ENCODE data around the gene ELF5. TPM values are rescaled to one million over a fixed set of nuclear protein-coding genes. Genes with fewer than 3 reads are reported as not detected.

Gene ELF5
- total RNA-seq, 1 donor = under 0.01 TPM

DNA sequence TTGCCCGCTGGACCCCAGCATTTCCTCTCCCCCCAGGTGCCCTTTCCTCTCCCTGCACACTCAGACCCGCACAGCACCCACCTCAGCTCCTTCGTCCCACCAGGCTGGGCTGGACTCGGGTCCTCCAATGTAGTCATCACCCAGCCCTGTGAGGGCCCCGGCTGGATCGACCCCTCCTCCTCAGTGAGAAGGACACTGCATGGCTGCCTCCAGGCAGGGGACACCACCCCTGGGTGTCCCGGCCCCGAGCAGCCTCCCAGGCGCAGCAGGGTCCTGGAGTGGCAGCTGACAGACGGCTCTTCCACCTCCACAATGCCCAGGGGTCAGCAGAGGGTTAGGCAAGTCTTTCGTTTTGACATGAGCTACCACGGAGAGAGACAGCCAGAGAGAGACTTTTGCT is 11.1 kb upstream of the ELF5 start:
- DNase-seq (ENCODE audit: low read depth) = no peak
- TF ChIP-seq, protein P1, sequence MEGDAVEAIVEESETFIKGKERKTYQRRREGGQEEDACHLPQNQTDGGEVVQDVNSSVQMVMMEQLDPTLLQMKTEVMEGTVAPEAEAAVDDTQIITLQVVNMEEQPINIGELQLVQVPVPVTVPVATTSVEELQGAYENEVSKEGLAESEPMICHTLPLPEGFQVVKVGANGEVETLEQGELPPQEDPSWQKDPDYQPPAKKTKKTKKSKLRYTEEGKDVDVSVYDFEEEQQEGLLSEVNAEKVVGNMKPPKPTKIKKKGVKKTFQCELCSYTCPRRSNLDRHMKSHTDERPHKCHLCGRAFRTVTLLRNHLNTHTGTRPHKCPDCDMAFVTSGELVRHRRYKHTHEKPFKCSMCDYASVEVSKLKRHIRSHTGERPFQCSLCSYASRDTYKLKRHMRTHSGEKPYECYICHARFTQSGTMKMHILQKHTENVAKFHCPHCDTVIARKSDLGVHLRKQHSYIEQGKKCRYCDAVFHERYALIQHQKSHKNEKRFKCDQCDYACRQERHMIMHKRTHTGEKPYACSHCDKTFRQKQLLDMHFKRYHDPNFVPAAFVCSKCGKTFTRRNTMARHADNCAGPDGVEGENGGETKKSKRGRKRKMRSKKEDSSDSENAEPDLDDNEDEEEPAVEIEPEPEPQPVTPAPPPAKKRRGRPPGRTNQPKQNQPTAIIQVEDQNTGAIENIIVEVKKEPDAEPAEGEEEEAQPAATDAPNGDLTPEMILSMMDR (IDR thresholded peaks at IDR 0.05; ENCODE audit: insufficient read depth, low read depth, low read length) = no peak
- H3K4me3 ChIP-seq (ENCODE audit: low read depth, low read length) = no peak overlapping the region

DNA sequence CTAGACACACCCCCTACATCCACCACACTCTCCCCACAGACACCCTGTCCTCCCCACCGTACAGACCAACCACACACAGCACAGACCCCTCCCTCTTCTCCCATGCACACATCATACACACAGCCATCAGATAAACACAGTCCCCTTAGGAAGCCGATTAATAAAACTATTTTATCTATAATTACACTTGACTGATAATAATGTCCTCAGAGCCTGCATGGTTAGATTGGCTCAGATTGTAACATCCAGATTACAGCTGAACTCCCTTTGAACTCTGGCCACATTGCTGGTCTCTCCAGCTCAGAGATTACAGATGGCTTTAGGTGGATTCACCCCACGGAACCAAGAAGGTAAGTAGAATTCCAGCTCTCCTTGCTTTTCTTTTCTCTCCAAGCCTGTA is 9.5 kb upstream of the ELF5 start:
- no peak for DNase-seq (ENCODE audit: low read depth)
- TF ChIP-seq, protein P1 (IDR thresholded peaks at IDR 0.05; ENCODE audit: insufficient read depth, low read depth, low read length) = no peak

DNA sequence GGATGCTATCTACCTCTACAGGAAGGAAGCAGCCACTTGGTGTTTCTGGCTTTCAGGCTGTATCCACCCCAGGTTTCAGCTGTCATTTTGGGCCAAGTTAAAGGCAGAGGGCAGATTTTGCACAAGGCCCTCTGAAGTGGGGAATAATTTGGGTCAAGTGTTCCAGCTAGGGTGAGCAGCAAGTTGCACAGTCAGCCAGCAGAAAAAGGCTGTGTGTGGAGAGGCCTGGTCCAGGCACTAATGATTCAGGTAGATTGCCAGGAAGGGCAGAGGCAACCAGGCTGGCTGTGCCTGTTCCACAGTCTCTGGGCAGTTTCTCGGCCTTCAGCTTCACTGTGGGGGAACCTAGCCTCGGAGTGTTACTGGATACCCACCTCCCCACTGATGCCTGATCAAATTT is 8.6 kb upstream of the ELF5 start:
- TF ChIP-seq, protein P1 (IDR thresholded peaks at IDR 0.05; ENCODE audit: insufficient read depth, low read depth, low read length) = no peak
- no peak overlapping the region for H3K4me3 ChIP-seq (ENCODE audit: low read depth, low read length)
- DNase-seq (ENCODE audit: low read depth) = no peak

More for the DNA sequence above, 9.5 kb upstream of the ELF5 start:
- H3K4me3 ChIP-seq (ENCODE audit: low read depth, low read length) = no peak overlapping the region

DNA sequence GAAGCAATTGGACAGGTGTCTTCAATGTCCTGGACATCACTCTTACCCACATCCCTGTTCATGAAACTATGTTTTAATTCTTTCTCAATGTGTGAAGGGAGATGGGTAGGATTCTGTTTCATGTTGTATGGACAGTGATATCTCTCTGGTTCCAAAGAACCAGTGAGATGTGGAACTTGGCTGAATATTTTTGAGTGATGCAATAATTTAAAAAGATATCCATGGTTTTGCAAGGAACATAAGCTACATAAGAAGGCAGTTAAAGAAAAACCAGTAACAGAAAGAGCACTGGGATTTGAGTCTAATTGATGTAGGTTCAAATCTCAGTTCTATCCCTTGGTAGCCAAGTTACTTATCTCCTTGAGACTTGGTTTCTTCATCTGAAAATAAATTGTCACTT is 7.7 kb upstream of the ELF5 start:
- no peak for DNase-seq (ENCODE audit: low read depth)
- TF ChIP-seq, protein P1 (IDR thresholded peaks at IDR 0.05; ENCODE audit: insufficient read depth, low read depth, low read length) = no peak
- H3K4me3 ChIP-seq (ENCODE audit: low read depth, low read length) = no peak overlapping the region

DNA sequence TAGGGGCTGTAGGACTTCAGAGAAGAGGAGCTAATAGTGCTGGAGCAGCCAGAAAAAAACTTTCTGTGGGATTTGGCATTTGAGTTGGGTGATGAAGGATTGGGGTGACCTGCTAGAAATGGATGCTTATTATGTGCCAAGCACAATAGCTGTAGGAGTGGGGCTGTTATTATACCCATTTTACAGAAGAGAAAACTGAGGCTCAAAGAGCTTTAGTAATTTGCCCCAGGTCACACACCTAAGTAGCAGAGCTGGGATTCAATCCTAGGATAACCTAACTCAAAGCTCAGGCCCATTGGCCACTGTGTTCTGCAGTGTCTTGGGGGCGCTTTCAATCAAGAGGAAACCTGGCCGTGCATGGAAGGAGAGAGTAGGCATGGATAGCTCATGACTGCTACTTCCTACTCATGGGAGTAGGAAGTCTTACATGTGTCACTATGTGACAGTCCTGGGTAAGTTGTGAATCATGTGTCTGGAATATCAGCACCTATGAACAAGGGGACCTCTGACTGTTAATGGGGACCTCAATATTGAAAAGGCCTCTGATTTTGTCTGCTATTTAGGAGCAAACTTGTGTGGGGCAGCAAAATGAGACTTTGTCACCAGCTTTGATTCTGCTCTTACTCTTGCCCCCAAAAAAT is 6.1 kb upstream of the ELF5 start:
- TF ChIP-seq, protein P1 (IDR thresholded peaks at IDR 0.05; ENCODE audit: insufficient read depth, low read depth, low read length) = no peak
- no peak for DNase-seq (ENCODE audit: low read depth)
- no peak overlapping the region for H3K4me3 ChIP-seq (ENCODE audit: low read depth, low read length)

DNA sequence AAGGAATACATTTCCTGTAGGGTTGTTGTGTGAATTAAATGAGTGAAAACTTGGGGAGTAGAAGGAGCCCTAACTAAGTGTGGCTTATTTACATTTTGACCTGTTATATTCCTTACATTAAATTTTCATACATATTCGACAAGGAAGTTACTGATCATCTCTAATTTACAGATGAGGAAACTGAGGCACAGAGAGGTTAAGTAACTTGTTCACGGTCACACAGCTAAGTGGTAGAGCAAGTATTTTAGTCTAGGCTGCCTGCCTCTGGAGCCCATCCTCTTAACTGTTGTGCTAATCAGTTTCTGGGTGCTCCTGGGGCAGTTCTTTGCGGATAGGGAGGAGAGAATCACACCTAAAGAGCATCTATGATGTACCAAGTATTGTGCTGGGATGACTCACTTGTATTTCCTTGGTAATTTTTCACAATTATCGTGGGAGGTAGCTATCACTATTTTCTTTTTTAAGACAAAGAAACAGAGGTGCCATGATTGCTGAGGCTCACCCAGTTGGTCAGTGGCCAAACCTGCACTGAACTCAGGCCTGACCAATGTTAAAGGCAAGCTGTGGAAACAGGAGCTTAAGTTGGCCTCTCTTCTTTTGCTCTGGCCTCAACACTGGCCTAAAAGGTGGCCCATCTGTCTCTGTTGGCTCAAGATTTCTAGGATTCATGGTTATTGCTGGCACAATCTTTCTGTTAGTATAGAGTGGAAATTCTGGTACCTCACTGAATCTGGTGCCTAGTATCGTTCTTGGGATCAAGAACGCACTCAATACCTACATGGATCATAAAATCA is 2.9 kb upstream of the ELF5 start:
- no peak for DNase-seq (ENCODE audit: low read depth)
- no peak overlapping the region for H3K4me3 ChIP-seq (ENCODE audit: low read depth, low read length)
- TF ChIP-seq, protein P1 (IDR thresholded peaks at IDR 0.05; ENCODE audit: insufficient read depth, low read depth, low read length) = no peak

Data from fibroblast of villous mesenchyme (primary cell).